DOHH2 (cell line): ENCODE data around the gene BAD.

Experiments
- H3F3A ChIP-seq: fragments of 200-600 bp; sonication (generic), shearing (Covaris generic); 2 replicates; pipeline ENCODE4 v1.6.0; 2016; ENCODE audit warnings: antibody characterized with exemption, mild to moderate bottlenecking; ENCODE audit not compliant: control insufficient read depth, insufficient read depth
- H3K27ac ChIP-seq: fragments of 200-600 bp; sonication (generic); 2 replicates; pipeline ENCODE4 v1.5.1; 2014; ENCODE audit warnings: low read depth, mild to moderate bottlenecking, low read length, moderate library complexity
- H3K27me3 ChIP-seq: fragments of 200-600 bp; sonication (generic); 2 replicates; pipeline ENCODE4 v1.6.1; 2014; ENCODE audit warnings: mild to moderate bottlenecking, low read length, mixed read lengths; ENCODE audit not compliant: control insufficient read depth
- H3K36me3 ChIP-seq: fragments of 200-600 bp; sonication (generic); 2 replicates; pipeline ENCODE4 v1.6.1; 2014; ENCODE audit warnings: mild to moderate bottlenecking, low read length, moderate library complexity, mixed read lengths; ENCODE audit not compliant: control insufficient read depth
- H3K4me1 ChIP-seq: fragments of 200-600 bp; sonication (generic); 2 replicates; pipeline ENCODE4 v1.6.1; 2014; ENCODE audit warnings: mild to moderate bottlenecking, low read length, mixed read lengths; ENCODE audit not compliant: control insufficient read depth
- H3K4me2 ChIP-seq: fragments of 200-600 bp; sonication (generic); 2 replicates; pipeline ENCODE4 v1.6.0; 2014; ENCODE audit warnings: mild to moderate bottlenecking, low read length, moderate library complexity
- H3K4me3 ChIP-seq: fragments of 200-600 bp; sonication (generic); 2 replicates; pipeline ENCODE4 v1.5.1; 2014; ENCODE audit warnings: mild to moderate bottlenecking, low read length, mixed read lengths
- H3K79me2 ChIP-seq: fragments of 200-600 bp; sonication (generic); 2 replicates; pipeline ENCODE4 v1.6.1; 2014; ENCODE audit warnings: mild to moderate bottlenecking, low read length, mixed read lengths; ENCODE audit not compliant: control insufficient read depth
- H3K9me2 ChIP-seq: fragments of 200-600 bp; sonication (generic); replicated peaks from 2 replicates; pipeline ENCODE4 v1.6.1; 2014; ENCODE audit warnings: mild to moderate bottlenecking, low read length, mixed read lengths; ENCODE audit not compliant: control insufficient read depth
- H3K9me3 ChIP-seq: fragments of 200-600 bp; sonication (generic); 2 replicates; pipeline ENCODE4 v1.6.1; 2014; ENCODE audit warnings: antibody characterized with exemption, low read length, mixed read lengths; ENCODE audit not compliant: control insufficient read depth, insufficient read depth
- H4K20me1 ChIP-seq: fragments of 200-600 bp; sonication (generic); 2 replicates; pipeline ENCODE4 v1.6.0; 2014; ENCODE audit warnings: low read depth, mild to moderate bottlenecking, antibody characterized with exemption, low read length, moderate library complexity; ENCODE audit not compliant: control insufficient read depth, insufficient read depth
- EZH2phosphoT487 ChIP-seq: fragments of 200-600 bp; sonication (generic); IDR thresholded peaks from 2 replicates; pipeline ENCODE4 v1.6.1; 2017; ENCODE audit warnings: borderline replicate concordance, mild to moderate bottlenecking, antibody characterized with exemption, low read length, moderate library complexity, mixed read lengths
- TF ChIP-seq, protein P1 (sequence below): fragments of 200-600 bp; sonication (generic); IDR thresholded peaks from one replicate; pipeline ENCODE4 v1.5.1; 2014; ENCODE audit warnings: antibody characterized with exemption, mild to moderate bottlenecking, low read depth, low read length; ENCODE audit not compliant: poor library complexity, severe bottlenecking

BAD gene

DNA sequence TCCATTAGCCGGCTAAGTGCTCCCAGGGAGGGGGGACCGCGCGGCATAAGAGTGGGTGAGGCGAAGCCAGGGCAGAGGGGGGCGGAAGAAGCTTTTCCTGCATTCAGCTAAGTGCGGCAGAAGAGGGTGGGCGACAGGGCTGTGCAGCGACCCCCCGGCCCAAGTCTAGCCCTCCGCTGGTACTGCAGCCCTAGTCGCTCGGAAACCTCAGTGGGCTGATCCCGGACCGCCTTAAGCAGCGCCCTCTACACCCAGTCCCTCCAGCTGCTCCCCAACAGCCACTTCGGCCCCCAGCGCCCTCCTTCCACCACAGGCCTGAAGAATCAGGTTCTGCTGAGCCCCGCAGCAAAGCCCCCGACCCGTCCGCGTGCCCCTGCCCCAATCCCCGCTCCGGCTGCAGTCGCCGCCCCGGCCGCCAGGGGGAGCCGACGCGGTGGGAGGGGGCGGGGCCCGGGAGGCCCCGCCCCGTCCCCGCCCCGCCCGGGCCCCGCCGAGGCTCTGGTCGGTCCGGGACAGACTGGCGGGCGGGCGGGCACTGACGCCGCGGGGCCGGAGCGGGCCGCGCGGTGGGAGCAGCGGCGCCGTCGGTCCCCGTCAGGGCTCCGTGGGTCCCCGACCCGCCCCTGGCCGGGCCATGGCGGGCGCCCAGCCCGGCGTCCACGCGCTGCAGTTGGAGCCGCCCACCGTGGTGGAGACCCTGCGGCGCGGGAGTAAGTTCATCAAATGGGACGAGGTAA, 33.3 kb downstream of the BAD start, which contains the start of gene PLCB3:
PLCB3 (plus strand) TSS at position 515 of the 737 bp plus-strand sequence; CDS start at position 635, 120 bp downstream.
- TF ChIP-seq, protein P1, sequence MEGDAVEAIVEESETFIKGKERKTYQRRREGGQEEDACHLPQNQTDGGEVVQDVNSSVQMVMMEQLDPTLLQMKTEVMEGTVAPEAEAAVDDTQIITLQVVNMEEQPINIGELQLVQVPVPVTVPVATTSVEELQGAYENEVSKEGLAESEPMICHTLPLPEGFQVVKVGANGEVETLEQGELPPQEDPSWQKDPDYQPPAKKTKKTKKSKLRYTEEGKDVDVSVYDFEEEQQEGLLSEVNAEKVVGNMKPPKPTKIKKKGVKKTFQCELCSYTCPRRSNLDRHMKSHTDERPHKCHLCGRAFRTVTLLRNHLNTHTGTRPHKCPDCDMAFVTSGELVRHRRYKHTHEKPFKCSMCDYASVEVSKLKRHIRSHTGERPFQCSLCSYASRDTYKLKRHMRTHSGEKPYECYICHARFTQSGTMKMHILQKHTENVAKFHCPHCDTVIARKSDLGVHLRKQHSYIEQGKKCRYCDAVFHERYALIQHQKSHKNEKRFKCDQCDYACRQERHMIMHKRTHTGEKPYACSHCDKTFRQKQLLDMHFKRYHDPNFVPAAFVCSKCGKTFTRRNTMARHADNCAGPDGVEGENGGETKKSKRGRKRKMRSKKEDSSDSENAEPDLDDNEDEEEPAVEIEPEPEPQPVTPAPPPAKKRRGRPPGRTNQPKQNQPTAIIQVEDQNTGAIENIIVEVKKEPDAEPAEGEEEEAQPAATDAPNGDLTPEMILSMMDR = peak; percentile 66
- no peak for TF ChIP-seq EZH2phosphoT487

DNA sequence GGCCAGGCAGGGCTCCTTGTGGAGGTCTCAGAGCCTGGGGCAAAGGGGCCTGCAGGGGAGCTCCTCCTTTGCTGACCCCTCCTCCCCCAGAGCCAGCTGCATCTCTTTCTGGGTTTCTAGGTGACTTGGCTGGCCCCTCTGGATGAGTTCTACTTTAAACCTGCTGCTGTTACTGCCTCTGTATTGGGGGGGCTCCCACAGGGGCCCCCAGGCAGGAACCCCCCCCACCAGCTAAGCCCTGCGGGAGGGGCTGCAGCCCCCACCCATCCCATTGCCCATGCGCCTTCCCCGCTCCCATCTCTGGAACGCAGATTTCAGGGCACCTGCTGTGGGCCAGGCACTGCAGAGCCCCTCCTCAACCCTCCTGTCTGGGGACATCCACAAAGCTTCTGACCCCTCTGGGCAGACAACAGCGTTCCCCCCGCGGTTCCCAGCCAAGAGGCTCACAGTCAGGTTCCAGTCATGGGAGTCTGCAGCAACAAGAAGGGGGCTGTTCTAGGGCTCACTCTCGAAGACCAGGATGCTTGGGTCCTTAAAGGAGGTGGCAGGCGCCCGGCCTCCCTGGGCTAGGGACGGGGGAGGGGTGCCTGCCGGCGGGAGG, 34.0 kb downstream of the BAD start:
- TF ChIP-seq, protein P1 = no peak
- no peak for TF ChIP-seq EZH2phosphoT487
- Histone ChIP-seq H3F3A (peaks cover 16% of the 10 kb centered on the region), H3K4me2 (peak overlapping the region; percentile 92), H3K27ac (no peak overlapping the region), H3K4me3 (peak overlapping the region; percentile 95), H4K20me1 (peaks cover 5% of the 10 kb centered on the region; the same call in 1 of the 2 replicates), H3K27me3 (no peaks in the 10 kb centered on the region), H3K9me2 (no peaks in the 10 kb centered on the region), H3K36me3 (peaks cover 15% of the 10 kb centered on the region), H3K4me1 (peaks cover 44% of the 10 kb centered on the region), H3K79me2 (peaks cover 24% of the 10 kb centered on the region), H3K9me3 (no peaks in the 10 kb centered on the region)

More for the DNA sequence above, 33.3 kb downstream of the BAD start, which contains the start of gene PLCB3:
- Histone ChIP-seq H3K9me3 (no peaks in the 10 kb centered on the region), H3K4me1 (peaks cover 42% of the 10 kb centered on the region), H3K27ac (peak within 1 kb of the TSS; percentile 5; the same call in 1 of the 2 replicates), H3K79me2 (peaks cover 17% of the 10 kb centered on the region), H3K4me2 (peak within 1 kb of the TSS; percentile 97), H3F3A (peaks cover 16% of the 10 kb centered on the region), H3K27me3 (no peaks in the 10 kb centered on the region), H3K4me3 (peak within 1 kb of the TSS; percentile 95), H3K9me2 (no peaks in the 10 kb centered on the region), H4K20me1 (peaks cover 5% of the 10 kb centered on the region; the same call in 1 of the 2 replicates), H3K36me3 (peaks cover 14% of the 10 kb centered on the region)

DNA sequence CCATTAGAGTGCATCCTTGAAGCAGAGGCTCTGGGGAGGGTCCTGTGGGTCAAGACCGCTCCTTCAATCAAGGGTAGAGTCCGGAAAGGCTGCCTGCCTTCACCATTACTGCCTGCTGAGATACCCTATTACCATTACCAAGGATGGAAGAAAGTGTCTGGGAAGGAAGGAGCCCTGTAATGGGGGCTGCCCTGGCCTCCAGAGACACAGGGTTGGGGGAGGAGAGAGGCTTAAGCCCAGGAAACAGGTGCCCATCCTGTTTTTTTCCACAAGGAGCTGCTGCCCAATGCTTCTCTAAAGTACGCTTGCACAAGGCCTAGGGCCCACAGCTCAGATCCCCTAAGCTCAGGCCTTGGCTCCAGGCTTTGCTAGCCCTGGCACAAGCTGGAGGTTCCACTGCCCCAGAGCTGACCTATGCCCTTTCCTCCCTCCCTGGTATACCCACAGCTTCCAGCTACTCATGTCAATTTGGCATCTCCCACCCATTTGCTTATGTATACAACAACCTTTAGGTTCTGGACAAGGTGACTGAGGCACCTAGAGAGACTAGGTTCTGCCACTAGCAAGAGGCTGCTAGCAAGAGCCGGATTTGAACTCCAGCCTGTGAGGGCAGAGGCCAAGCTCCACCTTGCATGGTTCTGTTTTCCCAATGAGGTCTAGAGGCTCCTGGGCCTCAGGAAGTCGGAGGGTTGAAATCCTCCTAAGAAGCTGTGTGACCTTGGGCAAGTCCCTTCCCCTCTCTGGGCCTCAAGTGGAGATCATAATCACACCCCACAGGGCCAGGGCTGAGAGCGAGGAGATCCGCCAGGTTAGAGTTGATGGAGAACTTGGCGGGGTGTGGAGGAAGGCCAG, 34.7 kb downstream of the BAD start:
- H3K79me2 ChIP-seq = peaks cover 31% of the 10 kb centered on the region
- H3K9me3 ChIP-seq = no peaks in the 10 kb centered on the region
- H3K4me2 ChIP-seq = no peak overlapping the region
- H3K36me3 ChIP-seq = peaks cover 16% of the 10 kb centered on the region
- no peak overlapping the region for H3K4me3 ChIP-seq
- TF ChIP-seq, protein P1 = no peak
- TF ChIP-seq EZH2phosphoT487 = no peak
- H4K20me1 ChIP-seq = peaks cover 5% of the 10 kb centered on the region; the same call in 1 of the 2 replicates
- no peak overlapping the region for H3K27ac ChIP-seq
- peaks cover 51% of the 10 kb centered on the region for H3K4me1 ChIP-seq
- no peaks in the 10 kb centered on the region for H3K27me3 ChIP-seq
- no peaks in the 10 kb centered on the region for H3K9me2 ChIP-seq
- peaks cover 20% of the 10 kb centered on the region for H3F3A ChIP-seq
